ENCODE measurements around the gene ABCG1.

Gene ABCG1

GRCh38 chr21:42279341-42279871 is 60.5 kb downstream of the ABCG1 start:
- DNase-seq (no peak), ATAC-seq (replicated peaks) (no peak)
- H3K4me1 Mint-ChIP-seq: peaks cover 0 to 6% of the 10 kb centered on the region in 2 donors
- peaks cover 18 to 33% of the 10 kb centered on the region in 2 donors for H3K36me3 Mint-ChIP-seq
- no peak overlapping the region for H3K27ac Mint-ChIP-seq
- H3K9me3 Mint-ChIP-seq: no peaks in the 10 kb centered on the region
- no peak overlapping the region for H3K4me3 Mint-ChIP-seq
- H3K27me3 Mint-ChIP-seq: no peaks in the 10 kb centered on the region

DNA sequence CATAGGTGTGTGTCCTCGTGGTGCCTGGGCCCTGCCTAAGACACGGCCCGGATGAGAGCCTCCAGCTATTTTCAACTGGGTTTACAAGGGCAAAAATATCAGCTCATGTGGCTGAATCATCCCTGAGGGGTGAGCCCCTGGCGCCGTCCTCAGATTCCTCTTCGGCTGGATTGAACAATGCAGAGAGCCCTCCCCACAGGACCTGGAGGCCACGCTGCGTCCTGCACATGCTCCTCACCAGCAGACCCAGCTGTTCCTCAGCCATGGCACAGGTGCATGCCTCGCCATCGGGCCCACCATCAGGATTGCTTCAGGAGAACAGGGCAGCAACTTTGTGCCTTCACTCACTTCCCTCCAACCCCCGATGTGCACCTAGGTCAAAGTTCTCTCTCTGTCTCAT is 60.9 kb downstream of the ABCG1 start:
- ATAC-seq (replicated peaks) (no peak), DNase-seq (no peak)
- Mint-ChIP-seq H3K27me3 (no peaks in the 10 kb centered on the region), H3K4me1 (peaks cover 0 to 11% of the 10 kb centered on the region in 2 donors), H3K36me3 (peaks cover 20 to 34% of the 10 kb centered on the region in 2 donors), H3K27ac (no peak overlapping the region), H3K4me3 (no peak overlapping the region), H3K9me3 (no peaks in the 10 kb centered on the region)

DNA sequence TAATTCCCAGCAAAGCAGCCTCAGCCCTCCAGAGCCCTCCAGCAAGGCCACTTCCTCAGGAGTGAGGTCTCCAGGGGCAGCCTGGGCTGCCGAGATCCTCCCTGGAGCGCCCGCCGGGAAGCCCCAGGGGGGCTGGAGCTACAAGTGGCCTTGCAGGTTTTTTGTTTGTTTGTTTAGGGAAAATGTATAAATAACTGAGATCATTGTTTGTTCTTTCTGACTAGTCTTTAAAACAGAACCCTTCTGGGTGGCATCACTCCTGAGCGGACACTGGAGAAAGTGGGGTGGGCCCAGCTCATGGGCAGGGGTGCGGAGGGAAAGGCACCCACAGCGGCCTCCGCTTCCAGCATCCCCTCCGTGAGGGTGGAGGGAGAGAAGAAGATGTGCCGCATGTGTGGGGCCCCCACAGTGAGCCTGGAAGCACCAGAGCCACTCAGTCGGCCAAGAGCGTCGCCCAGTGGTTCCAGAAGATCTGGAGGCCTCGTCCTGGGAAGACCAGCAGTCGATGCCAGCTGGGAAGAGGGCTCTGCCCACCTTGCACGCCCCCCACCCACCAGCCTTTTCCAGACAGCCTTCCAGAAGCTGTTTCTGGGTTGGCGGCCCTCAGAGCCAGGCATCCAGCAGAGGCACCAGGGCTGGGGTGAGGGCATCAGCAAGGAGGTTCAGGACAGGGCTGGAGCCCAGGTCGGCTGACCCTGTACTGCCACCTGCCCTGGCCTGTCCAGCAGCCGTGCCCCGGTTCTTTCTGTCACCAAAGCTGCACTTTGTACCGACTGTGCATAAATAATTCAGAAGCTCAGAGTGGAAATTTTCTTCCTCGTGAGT is 61.6 kb downstream of the ABCG1 start:
- peaks cover 17 to 30% of the 10 kb centered on the region in 2 donors for H3K36me3 Mint-ChIP-seq
- H3K4me1 Mint-ChIP-seq: peaks cover 0 to 18% of the 10 kb centered on the region in 2 donors
- H3K9me3 Mint-ChIP-seq: no peaks in the 10 kb centered on the region
- ATAC-seq (replicated peaks): no peak
- no peaks in the 10 kb centered on the region for H3K27me3 Mint-ChIP-seq
- H3K27ac Mint-ChIP-seq: no peak overlapping the region
- DNase-seq: no peak
- H3K4me3 Mint-ChIP-seq: peak overlapping the region in 1 of 2 donors; percentile 7

- Mint-ChIP-seq H3K36me3 (peaks cover 17 to 26% of the 10 kb centered on the region in 2 donors), H3K9me3 (no peaks in the 10 kb centered on the region), H3K4me1 (peaks cover 7 to 24% of the 10 kb centered on the region in 2 donors), H3K27ac (no peak overlapping the region), H3K4me3 (peak overlapping the region in 1 of 2 donors; percentile 7), H3K27me3 (no peaks in the 10 kb centered on the region)
- no peak for ATAC-seq (replicated peaks)
- DNase-seq: no peak
Measured at GRCh38 chr21:42281181-42281680, 62.3 kb downstream of the ABCG1 start.

DNA sequence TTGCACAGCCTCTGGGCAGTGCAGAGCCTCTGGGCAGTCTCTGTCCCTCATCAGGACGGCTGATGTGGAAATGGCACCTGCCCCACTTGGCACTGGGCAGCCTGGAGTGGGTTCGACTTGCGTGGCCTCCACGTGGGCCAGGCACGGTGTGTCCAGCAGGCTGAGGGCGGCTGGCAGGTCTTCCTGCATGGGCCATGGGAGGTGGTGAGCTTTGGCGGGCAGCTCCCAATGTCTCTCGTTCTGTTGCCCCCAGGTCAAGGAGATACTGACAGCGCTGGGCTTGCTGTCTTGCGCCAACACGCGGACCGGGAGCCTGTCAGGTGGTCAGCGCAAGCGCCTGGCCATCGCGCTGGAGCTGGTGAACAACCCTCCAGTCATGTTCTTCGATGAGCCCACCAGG is 63.1 kb downstream of the ABCG1 start:
- peaks cover 23 to 28% of the 10 kb centered on the region in 2 donors for H3K36me3 Mint-ChIP-seq
- no peaks in the 10 kb centered on the region for H3K9me3 Mint-ChIP-seq
- ATAC-seq (replicated peaks) (no peak), DNase-seq (no peak)
- H3K27me3 Mint-ChIP-seq: no peaks in the 10 kb centered on the region
- no peak overlapping the region for H3K4me3 Mint-ChIP-seq
- peaks cover 15 to 32% of the 10 kb centered on the region in 2 donors for H3K4me1 Mint-ChIP-seq
- no peak overlapping the region for H3K27ac Mint-ChIP-seq

GRCh38 chr21:42282715-42283114 is 63.8 kb downstream of the ABCG1 start:
- Mint-ChIP-seq H3K27ac (no peak overlapping the region), H3K4me3 (no peak overlapping the region), H3K27me3 (no peaks in the 10 kb centered on the region), H3K4me1 (peaks cover 19 to 36% of the 10 kb centered on the region in 2 donors), H3K36me3 (peaks cover 25 to 33% of the 10 kb centered on the region in 2 donors), H3K9me3 (no peaks in the 10 kb centered on the region)
- DNase-seq (no peak), ATAC-seq (replicated peaks) (no peak)

DNA sequence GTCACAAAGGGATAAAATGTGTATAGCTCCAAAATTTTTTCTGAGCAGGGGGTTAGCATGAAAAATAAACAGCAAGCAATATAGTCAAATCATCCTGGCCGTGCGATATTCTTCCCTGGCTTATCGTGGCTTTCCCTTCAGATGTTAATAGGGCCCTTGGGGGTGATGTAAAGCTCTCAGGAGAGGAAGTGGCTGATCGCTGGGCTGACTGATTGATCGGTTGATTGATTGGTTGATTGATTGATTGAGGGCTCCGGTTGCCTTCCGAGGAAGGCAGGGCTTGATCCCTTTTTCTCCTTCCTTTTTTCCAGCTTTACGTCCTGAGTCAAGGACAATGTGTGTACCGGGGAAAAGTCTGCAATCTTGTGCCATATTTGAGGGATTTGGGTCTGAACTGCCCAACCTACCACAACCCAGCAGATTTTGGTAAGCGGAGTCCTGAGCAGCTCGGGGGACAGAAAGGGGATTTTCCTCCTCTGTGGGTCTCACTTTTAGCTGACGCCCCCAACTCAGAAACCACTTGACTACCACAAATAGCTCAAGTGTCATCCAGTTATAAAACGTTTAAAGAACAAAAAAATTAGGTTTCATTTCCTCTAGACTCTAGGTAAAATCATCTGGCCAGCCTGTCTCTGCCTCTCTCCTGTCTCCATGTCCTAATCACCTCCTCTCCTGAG is 66.8 kb downstream of the ABCG1 start:
- DNase-seq (no peak), ATAC-seq (replicated peaks) (peak; percentile 62 to 67)
- H3K27ac Mint-ChIP-seq: peak overlapping the region; percentile 52
- H3K9me3 Mint-ChIP-seq: peaks cover 3 to 9% of the 10 kb centered on the region in 2 donors
- H3K27me3 Mint-ChIP-seq: no peaks in the 10 kb centered on the region
- H3K4me1 Mint-ChIP-seq: peaks cover 25 to 45% of the 10 kb centered on the region in 2 donors
- peaks cover 31 to 42% of the 10 kb centered on the region in 2 donors for H3K36me3 Mint-ChIP-seq
- peak overlapping the region; percentile 20 to 26 for H3K4me3 Mint-ChIP-seq

GRCh38 chr21:42286416-42286815 is 67.5 kb downstream of the ABCG1 start:
- H3K4me1 Mint-ChIP-seq: peaks cover 25 to 45% of the 10 kb centered on the region in 2 donors
- ATAC-seq (replicated peaks): peak; percentile 93
- H3K9me3 Mint-ChIP-seq: peaks cover 3 to 9% of the 10 kb centered on the region in 2 donors
- peak overlapping the region; percentile 34 for H3K27ac Mint-ChIP-seq
- peak; percentile 52 for DNase-seq
- peaks cover 31 to 46% of the 10 kb centered on the region in 2 donors for H3K36me3 Mint-ChIP-seq
- H3K4me3 Mint-ChIP-seq: peak overlapping the region; percentile 20 to 26
- no peaks in the 10 kb centered on the region for H3K27me3 Mint-ChIP-seq

DNA sequence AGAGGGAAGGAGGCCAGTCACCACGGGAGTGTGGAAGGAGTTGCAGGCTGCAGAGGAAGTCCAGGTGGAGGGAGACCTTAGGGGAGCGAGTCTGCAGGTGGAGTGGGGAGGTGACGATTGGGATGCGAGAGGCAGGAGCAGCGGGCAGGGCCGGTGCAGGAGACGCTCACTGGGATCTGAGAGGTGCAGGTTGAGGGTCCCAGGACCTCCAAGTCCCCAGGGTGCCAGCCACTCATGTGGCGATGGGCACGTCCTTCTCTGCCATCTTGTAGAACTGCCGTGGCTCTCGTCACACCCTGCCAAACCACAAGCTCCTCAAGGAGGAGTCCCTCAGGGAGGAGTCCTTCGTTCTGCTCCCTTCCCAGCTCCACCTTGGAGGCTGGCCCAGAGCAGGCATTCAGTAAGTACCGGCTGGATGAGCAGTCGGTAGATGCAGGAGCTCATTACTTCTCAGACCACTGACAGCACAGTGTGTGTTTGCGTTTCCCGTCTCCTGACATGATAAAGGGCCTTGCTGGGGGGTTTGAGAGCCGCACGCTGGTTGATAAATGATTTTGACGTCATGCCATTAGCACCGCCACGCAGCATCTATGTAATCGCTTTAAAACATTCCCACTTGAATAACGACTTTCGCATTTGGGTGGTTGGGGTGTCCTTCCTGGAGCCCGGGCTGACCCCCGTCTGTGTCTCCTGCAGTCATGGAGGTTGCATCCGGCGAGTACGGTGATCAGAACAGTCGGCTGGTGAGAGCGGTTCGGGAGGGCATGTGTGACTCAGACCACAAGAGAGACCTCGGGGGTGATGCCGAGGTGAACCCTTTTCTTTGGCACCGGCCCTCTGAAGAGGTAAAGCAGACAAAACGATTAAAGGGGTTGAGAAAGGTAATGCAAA is 68.5 kb downstream of the ABCG1 start:
- H3K4me3 Mint-ChIP-seq: no peak overlapping the region
- H3K36me3 Mint-ChIP-seq: peaks cover 30 to 43% of the 10 kb centered on the region in 2 donors
- H3K27ac Mint-ChIP-seq: no peak overlapping the region

GRCh38 chr21:42288962-42289361 is 70.0 kb downstream of the ABCG1 start:
- Mint-ChIP-seq H3K9me3 (peaks cover 3 to 9% of the 10 kb centered on the region in 2 donors), H3K27ac (no peak overlapping the region)

More for the DNA sequence above, 68.5 kb downstream of the ABCG1 start:
- Mint-ChIP-seq H3K9me3 (peaks cover 3 to 9% of the 10 kb centered on the region in 2 donors), H3K27me3 (no peaks in the 10 kb centered on the region), H3K4me1 (peaks cover 25 to 45% of the 10 kb centered on the region in 2 donors)
- ATAC-seq (replicated peaks) (no peak), DNase-seq (no peak)

GRCh38 chr21:42289926-42290325 is 71.0 kb downstream of the ABCG1 start:
- ATAC-seq (replicated peaks) (no peak), DNase-seq (no peak)
- H3K4me1 Mint-ChIP-seq: peaks cover 25 to 34% of the 10 kb centered on the region in 2 donors
- no peak overlapping the region for H3K4me3 Mint-ChIP-seq
- H3K27me3 Mint-ChIP-seq: no peaks in the 10 kb centered on the region
- H3K36me3 Mint-ChIP-seq: peaks cover 23 to 38% of the 10 kb centered on the region in 2 donors
- H3K9me3 Mint-ChIP-seq: peaks cover 3 to 9% of the 10 kb centered on the region in 2 donors
- H3K27ac Mint-ChIP-seq: no peak overlapping the region

More at GRCh38 chr21:42288962-42289361, 70.0 kb downstream of the ABCG1 start:
- DNase-seq (no peak), ATAC-seq (replicated peaks) (no peak)
- no peaks in the 10 kb centered on the region for H3K27me3 Mint-ChIP-seq
- no peak overlapping the region for H3K4me3 Mint-ChIP-seq
- peaks cover 22 to 35% of the 10 kb centered on the region in 2 donors for H3K36me3 Mint-ChIP-seq
- H3K4me1 Mint-ChIP-seq: peaks cover 25 to 40% of the 10 kb centered on the region in 2 donors

- H3K4me3 Mint-ChIP-seq: no peak overlapping the region
Measured at GRCh38 chr21:42290505-42290904, 71.6 kb downstream of the ABCG1 start.

DNA sequence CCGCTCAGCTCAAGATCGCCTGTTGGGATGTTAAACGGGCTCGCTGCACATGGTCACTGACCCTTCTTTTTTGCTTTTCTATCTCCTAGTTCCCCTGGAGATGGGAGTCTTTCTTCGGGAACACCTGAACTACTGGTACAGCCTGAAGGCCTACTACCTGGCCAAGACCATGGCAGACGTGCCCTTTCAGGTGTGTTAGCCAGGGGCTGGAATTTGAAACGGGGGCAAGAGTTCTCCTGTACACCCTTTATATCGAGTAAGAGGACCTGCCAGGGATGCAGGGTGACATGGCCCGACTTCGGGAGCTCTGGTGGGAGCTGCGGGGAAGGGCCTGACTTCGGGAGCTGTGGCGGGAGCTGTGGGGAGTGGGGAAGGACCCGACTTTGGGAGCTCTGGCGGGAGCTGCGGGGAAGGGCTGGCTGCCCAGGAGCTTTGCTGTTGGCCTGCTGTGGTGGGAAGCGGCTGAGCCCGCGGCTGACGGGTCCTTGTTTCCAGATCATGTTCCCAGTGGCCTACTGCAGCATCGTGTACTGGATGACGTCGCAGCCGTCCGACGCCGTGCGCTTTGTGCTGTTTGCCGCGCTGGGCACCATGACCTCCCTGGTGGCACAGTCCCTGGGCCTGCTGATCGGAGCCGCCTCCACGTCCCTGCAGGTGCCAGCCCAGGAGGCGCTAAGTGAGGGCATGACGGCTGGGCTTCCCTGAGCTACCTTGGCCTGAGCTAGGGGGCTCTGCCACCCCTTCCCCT is 72.2 kb downstream of the ABCG1 start:
- Mint-ChIP-seq H3K27ac (no peak overlapping the region), H3K4me1 (peaks cover 19 to 21% of the 10 kb centered on the region in 2 donors), H3K36me3 (peaks cover 32 to 47% of the 10 kb centered on the region in 2 donors), H3K4me3 (no peak overlapping the region), H3K27me3 (no peaks in the 10 kb centered on the region), H3K9me3 (peaks cover 3 to 9% of the 10 kb centered on the region in 2 donors)
- no peak for DNase-seq
- no peak for ATAC-seq (replicated peaks)

More at GRCh38 chr21:42290505-42290904, 71.6 kb downstream of the ABCG1 start:
- Mint-ChIP-seq H3K4me1 (peaks cover 25 to 28% of the 10 kb centered on the region in 2 donors), H3K27me3 (no peaks in the 10 kb centered on the region), H3K27ac (no peak overlapping the region), H3K9me3 (peaks cover 3 to 9% of the 10 kb centered on the region in 2 donors), H3K36me3 (peaks cover 25 to 40% of the 10 kb centered on the region in 2 donors)
- no peak for DNase-seq
- no peak for ATAC-seq (replicated peaks)
